Activated naive CD4-positive, alpha-beta T cell treated with Interleukin-2 at 50 U/mL for 16 hours (primary cell): ENCODE measurements around the gene PID1.

ENCODE experiments used
- DNase-seq: peaks from one replicate; pipeline ENCODE4 v3.0.0-alpha.2; 2020

The PID1 gene, protein sequence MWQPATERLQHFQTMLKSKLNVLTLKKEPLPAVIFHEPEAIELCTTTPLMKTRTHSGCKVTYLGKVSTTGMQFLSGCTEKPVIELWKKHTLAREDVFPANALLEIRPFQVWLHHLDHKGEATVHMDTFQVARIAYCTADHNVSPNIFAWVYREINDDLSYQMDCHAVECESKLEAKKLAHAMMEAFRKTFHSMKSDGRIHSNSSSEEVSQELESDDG

GRCh38 chr2:229270551-229271410 is at the start of gene PID1:
PID1 (minus strand) TSS chr2:229271287; CDS start chr2:229271043, 244 bp downstream.
- DNase-seq, result no peak

DNA sequence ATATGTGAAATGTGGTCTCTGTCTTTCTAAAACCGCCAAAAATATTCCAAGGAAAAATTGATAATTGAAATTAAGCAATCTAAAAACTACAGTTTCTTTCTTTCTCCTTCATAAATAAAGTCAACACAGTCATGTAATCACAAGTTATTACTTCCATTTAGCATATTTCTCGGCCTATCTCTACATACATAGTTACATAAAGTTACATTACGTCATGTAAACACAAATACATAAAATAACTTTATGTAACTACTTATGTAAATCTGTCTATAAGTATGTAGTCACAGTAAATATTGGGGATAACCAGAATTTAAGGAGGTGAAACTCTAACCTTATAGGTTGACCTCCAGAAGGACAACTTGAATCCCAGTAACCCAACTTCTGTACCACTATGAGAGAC is 48.5 kb upstream of the PID1 start:
- DNase-seq, result no peak

DNA sequence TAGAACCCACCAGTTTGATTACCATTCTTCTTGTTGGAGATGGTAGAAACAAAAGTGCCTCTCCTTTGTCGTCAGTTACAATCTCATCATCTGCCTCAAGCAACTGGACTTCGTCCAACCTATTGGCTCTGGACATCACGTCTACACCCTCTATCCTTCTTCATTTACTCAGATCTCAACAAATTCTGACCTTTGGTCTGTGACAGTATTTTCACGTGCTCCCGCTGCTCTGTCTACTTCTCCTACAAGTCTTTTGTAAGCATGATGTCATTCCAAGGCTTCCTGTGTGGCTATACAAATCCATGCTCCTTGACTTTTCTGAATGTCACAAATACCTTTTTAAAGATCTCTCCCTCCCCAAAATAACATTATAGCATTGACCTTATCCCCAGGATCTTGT is 43.0 kb upstream of the PID1 start:
- DNase-seq, result no peak

GRCh38 chr2:229313591-229313990 is 42.5 kb upstream of the PID1 start:
- no peak for DNase-seq

GRCh38 chr2:229301237-229301636 is 30.1 kb upstream of the PID1 start:
- no peak for DNase-seq

GRCh38 chr2:229300790-229301189 is 29.7 kb upstream of the PID1 start:
- DNase-seq, result no peak

GRCh38 chr2:229300371-229300770 is 29.3 kb upstream of the PID1 start:
- DNase-seq, result no peak

DNA sequence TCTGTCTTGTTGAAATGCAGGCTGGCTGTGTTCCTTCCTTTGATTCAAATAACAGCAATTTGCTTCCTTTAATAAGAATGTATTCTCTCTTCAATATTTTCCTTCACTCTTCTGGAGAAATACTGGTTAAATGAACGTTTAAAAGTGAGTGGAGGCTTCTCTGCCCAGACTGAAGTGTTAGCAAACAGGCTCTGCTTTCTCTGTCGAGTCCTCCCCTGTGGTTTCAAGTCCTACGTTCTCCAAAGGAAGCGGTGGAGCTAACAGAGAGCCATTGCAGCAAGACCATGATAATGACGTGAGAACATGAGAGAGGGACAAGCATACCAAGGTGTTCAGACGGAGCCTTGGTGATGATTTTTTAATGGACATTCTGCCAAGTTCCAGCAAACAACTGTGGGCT is 26.2 kb upstream of the PID1 start:
- no peak for DNase-seq

DNA sequence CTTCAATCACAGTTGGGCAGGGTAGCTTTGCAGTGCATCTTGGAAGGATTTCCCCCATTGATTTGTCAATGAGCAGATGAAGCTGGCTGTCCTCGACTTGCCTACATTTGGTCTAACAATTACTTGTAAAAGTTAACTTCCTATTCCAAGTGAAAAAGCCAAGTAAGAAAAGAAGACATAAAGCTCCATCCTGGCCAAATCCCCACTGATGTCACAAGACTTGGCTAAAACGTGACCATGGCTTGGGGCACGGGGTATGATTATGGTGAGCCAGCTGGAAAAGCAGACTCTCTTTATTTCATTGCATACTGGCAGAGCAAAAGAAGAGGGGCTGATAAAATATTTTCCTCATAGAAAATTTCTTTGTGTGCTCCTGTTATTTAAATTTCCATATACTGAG is 25.4 kb upstream of the PID1 start:
- no peak for DNase-seq

DNA sequence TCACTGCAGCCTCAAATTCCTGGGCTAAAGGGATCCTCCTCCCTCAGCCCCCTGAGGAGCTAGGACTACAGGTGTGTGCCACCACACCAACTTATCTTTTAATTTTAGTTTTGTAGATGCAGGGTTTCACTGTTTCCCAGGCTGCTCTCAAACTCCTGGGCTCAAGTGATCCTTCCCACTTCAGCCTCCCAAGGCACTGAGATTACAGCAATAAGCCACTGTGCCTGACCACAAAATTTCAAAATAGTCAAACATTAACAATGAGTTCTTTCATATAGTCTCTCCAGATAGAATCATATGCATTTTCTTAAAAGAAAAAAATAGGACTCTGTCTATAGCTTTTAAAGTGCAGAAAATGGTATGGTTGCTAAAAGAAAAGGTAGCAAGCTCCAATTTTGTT is 24.9 kb upstream of the PID1 start:
- no peak for DNase-seq

DNA sequence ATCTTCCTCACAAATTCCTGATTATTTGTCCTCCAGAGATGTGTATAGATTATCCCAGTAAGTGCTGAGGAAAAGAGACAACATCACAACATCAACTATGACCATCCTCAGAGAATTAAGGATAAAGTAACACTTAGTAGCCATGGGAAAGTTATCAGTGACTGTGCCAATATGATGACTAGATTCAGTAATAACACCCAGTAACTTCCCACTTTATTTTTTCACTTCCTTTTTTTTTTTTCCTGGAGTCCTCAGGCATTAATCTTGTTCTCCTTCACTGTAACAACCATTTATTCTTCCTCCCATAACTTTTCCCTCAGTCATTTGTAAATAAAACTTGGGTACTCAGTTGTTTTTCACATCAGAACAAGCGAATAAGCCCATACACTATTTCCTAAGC is 16.7 kb upstream of the PID1 start:
- no peak for DNase-seq

DNA sequence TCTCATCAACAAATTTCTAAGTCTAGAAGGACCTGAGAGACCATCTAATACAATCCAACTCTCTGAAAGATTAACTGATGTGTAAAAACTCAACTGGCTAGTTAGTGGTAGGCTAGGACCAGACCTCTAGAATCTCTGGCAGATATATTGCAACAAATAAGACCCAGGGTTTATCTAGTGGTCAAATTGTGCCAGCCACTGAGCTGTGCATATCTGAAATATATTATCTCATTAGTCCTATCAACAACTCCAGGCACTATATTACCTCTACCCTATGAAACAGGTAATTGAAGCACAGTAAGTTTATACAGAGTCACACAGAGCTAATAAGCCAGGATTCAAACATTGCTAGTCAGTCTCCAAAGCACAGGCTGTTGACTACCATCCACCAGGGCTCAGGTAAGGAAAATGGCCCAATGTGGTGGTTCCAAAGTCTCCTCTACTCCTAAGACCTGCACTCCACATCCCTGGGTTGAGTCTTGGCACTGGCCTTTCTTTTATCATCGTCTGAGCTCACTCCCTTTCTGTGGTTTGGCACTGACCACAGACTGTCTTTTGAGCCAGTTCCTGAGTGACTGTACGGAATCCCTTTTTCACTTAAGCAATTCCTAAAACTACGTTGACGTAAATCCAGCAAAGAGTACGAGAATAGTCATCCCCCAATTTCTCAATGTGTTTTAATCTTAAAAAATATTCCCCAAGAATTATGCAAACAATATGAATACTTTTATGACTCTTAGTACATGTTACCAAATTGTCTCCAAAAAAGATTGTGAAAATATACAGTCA is 11.9 kb upstream of the PID1 start:
- DNase-seq, result no peak

DNA sequence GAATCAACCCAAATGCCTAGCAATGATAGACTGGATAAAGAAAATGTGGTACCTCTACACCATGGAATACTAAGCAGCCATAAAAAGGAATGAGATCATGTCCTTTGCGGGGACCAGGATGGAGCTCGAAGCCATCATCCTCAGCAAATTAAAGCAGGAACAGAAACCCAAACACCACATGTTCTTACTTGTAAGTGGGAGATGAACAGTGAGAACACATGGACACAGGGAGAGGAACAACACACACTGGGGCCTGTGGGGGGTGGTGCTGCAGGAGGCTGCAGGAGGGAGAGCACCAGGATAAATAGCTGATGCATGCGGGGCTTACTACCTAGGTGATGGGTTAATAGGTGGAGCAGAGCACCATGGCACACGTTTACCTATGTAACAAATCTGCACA is 8.4 kb upstream of the PID1 start:
- no peak for DNase-seq

- no peak for DNase-seq
Observed at GRCh38 chr2:229275506-229275905, 4.4 kb upstream of the PID1 start.

DNA sequence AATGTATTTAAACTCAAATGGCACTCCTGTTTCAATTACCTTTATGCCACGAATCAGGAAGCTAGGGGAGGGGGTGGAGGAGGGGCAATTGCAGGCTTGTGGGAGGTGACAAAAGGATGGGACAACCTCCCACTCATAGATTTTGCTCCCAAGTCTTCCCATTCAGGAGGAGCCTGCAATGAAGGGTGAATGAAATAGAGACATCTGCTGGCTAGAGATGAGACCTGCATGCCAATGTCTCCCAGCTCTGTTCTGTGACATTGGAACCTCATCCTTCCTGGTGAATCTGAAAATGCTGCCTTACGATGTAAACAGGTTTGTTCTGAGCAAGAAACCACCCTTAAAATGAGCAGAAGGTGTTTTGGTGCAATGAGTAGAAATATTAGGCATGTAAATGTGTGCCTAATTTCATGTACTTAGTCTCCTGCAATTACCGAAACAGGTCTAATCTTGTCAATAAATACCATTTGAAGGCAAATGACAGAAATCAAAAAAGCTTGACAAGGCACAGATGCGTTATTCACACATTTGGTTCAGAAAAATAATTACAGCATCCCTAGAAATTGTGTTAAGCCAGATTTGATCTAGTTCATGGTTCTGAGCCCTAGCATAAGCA is 2.7 kb upstream of the PID1 start:
- no peak for DNase-seq

- no peak for DNase-seq
Observed at GRCh38 chr2:229273006-229273722, 2.1 kb upstream of the PID1 start.

DNA sequence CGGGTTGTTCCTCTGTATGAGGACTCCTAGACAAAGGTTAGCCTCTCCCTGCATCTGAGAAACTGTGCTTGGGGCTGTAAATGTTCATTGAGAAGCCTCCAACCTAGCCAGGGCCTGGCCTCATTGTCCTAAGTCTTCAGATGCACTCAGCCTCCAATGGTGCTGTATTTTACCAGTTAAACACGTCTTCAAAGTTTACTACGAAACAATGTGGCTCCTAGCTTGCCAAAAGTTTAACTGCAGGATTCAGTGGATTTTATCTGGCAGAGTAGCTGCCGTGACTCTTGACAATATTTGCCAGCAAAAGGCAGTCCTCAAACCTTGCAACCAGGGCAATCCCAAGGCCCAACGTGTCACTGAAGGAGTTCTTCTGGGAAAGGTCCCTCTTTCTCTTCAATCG is 1.1 kb downstream of the PID1 start:
- DNase-seq, result no peak

GRCh38 chr2:229269146-229269545 is 1.9 kb downstream of the PID1 start:
- DNase-seq, result no peak

- DNase-seq, result no peak
Observed at GRCh38 chr2:229268626-229269025, 2.5 kb downstream of the PID1 start.

DNA sequence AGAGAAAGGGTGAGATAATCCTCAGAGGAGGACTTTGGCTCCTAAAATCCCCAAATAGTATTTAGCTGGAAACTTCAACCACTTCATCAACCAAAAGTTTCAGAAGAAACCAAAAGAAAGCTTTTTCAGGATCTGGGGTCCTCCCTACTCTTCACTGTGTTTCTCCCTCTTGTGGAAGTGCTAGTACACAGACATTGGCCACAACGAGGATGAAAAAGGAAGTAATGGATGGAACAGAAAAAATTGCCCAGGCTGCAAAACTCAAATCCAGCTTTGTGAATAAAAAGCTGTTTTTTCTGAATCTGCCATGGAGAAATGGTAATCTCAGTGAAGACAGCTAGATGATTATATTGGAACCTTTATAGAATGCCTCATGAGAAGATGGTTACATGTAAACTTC is 4.0 kb downstream of the PID1 start:
- no peak for DNase-seq

DNA sequence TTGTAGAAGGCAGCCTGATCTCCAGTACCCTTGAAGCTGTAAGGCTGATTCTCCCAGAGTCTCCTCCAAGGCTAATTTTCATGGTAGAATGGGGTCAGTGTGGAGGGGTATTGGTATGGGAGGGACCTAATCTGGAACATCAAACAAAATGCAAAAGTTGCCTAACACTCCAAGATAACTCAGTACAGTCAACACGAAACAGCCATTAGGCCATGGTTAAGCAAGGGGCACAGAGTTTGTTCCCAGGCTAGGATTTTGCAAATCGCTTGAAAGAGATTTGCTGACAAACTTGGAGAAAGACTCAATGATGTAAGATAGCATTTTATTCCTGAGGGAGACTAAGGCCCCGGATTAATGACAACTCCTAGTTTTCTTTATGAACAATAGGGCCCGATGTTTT is 5.4 kb downstream of the PID1 start:
- DNase-seq, result no peak

DNA sequence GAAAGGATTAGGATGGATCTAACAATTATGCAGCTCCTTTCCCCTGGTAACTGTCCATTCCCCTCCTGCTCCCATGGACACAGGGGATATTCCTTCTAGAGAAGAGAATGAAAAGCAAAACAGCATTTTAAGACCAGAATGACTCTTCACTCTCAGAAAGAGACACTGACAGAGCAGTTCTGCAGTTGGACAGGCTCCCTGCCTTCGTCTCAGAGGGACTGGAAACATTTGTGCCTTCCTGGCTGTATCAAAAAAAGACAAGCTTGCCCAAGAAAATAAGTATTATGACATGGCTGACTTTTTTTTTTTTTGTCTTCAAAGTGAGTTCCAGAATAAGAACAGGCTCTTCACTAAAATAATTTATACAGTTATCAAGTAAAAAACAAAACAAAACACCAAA is 9.5 kb downstream of the PID1 start:
- no peak for DNase-seq

- no peak for DNase-seq
Observed at GRCh38 chr2:229261076-229261475, 10.0 kb downstream of the PID1 start.
